ENCODE data around the gene IRF9.

Gene IRF9

GRCh38 chr14:24177041-24177825, 16.2 kb downstream of the IRF9 start:
- H3K4me3 ChIP-seq (ENCODE audit: low read depth, low read length) = no peak overlapping the region
- no peak for TF ChIP-seq CTCF (IDR thresholded peaks at IDR 0.05; ENCODE audit: borderline replicate concordance, insufficient read depth, low read depth, low read length)

- H3K4me3 ChIP-seq (ENCODE audit: low read depth, low read length) = no peak overlapping the region
- no peak for TF ChIP-seq CTCF (IDR thresholded peaks at IDR 0.05; ENCODE audit: borderline replicate concordance, insufficient read depth, low read depth, low read length)
Measured at GRCh38 chr14:24177891-24178290, 16.8 kb downstream of the IRF9 start.

- H3K4me3 ChIP-seq (ENCODE audit: low read depth, low read length) = no peak overlapping the region
- TF ChIP-seq CTCF (IDR thresholded peaks at IDR 0.05; ENCODE audit: borderline replicate concordance, insufficient read depth, low read depth, low read length) = no peak
Measured at GRCh38 chr14:24178399-24179178, 17.5 kb downstream of the IRF9 start.

GRCh38 chr14:24179294-24179960, 18.4 kb downstream of the IRF9 start:
- TF ChIP-seq CTCF (IDR thresholded peaks at IDR 0.05; ENCODE audit: borderline replicate concordance, insufficient read depth, low read depth, low read length) = no peak
- no peak overlapping the region for H3K4me3 ChIP-seq (ENCODE audit: low read depth, low read length)

GRCh38 chr14:24179961-24180796, 19.1 kb downstream of the IRF9 start:
- no peak overlapping the region for H3K4me3 ChIP-seq (ENCODE audit: low read depth, low read length)
- TF ChIP-seq CTCF (IDR thresholded peaks at IDR 0.05; ENCODE audit: borderline replicate concordance, insufficient read depth, low read depth, low read length) = no peak

- no peak overlapping the region for H3K4me3 ChIP-seq (ENCODE audit: low read depth, low read length)
- no peak for TF ChIP-seq CTCF (IDR thresholded peaks at IDR 0.05; ENCODE audit: borderline replicate concordance, insufficient read depth, low read depth, low read length)
Measured at GRCh38 chr14:24181371-24182077, 20.5 kb downstream of the IRF9 start.
